ENCODE measurements around the gene PFN1.
"Not testable (repeated sequence)": the region's sequence is repeated elsewhere in the genome, so short reads cannot be mapped to it uniquely, and the experiment has no call there.

Gene PFN1

GRCh38 chr17:4920351-4921048 is 27.8 kb downstream of the PFN1 start:
- no peak for DNase-seq

- no peak for DNase-seq
These were observed 28.8 kb downstream of the PFN1 start for GRCh38 chr17:4919511-4920047.

GRCh38 chr17:4914551-4914950 is 33.8 kb downstream of the PFN1 start:
- DNase-seq = not testable (repeated sequence)

- no peak for DNase-seq
These were observed 34.3 kb downstream of the PFN1 start for GRCh38 chr17:4913994-4914393.

- DNase-seq = peak; percentile 47
These were observed 39.4 kb downstream of the PFN1 start for GRCh38 chr17:4908711-4909496.

- no peak for DNase-seq
These were observed 40.0 kb downstream of the PFN1 start for GRCh38 chr17:4908301-4908700.

GRCh38 chr17:4906642-4907041 is 41.7 kb downstream of the PFN1 start:
- not testable (repeated sequence) for DNase-seq

GRCh38 chr17:4903051-4903818 is 45.1 kb downstream of the PFN1 start, which contains the start of gene CHRNE:
Gene CHRNE (minus strand): TSS chr17:4903098. CDS start chr17:4903063, 35 bp downstream.
- peak; percentile 73 for DNase-seq

GRCh38 chr17:4902540-4902939 is 45.8 kb downstream of the PFN1 start:
- no peak for DNase-seq

GRCh38 chr17:4901648-4902344 is 46.5 kb downstream of the PFN1 start:
- DNase-seq = no peak

GRCh38 chr17:4901108-4901647 is 47.2 kb downstream of the PFN1 start:
- DNase-seq = no peak

GRCh38 chr17:4900231-4901107 is 47.9 kb downstream of the PFN1 start:
- peak; percentile 28 for DNase-seq

- peak; percentile 98 for DNase-seq
These were observed 48.7 kb downstream of the PFN1 start, which contains the start of gene C17orf107 for GRCh38 chr17:4899341-4900230. Gene C17orf107 (plus strand): TSS chr17:4899536. CDS start chr17:4899763, 227 bp downstream.

GRCh38 chr17:4898927-4899326 is 49.4 kb downstream of the PFN1 start:
- DNase-seq = no peak

- no peak for DNase-seq
These were observed 50.0 kb downstream of the PFN1 start for GRCh38 chr17:4898351-4898750.

- DNase-seq = no peak
These were observed 50.5 kb downstream of the PFN1 start for GRCh38 chr17:4897785-4898184.

GRCh38 chr17:4897198-4897687 is 51.1 kb downstream of the PFN1 start:
- DNase-seq = no peak

- no peak for DNase-seq
These were observed 51.8 kb downstream of the PFN1 start for GRCh38 chr17:4896332-4897197.
